PC-9 (cell line): ENCODE data around the gene ABL1.

Source experiments
- EZH2 ChIP-seq: fragments of 200-600 bp; sonication (generic); IDR thresholded peaks from 2 replicates; pipeline ENCODE4 v1.8.0; 2017; ENCODE audit warnings: antibody characterized with exemption, low read depth
- TF ChIP-seq, protein P1 (sequence below): fragments of 200-600 bp; sonication (generic); conservative IDR thresholded peaks from 2 replicates; pipeline ENCODE4 v1.6.1; 2017; ENCODE audit warnings: mixed run types, antibody characterized with exemption, mild to moderate bottlenecking, moderate library complexity

DNA sequence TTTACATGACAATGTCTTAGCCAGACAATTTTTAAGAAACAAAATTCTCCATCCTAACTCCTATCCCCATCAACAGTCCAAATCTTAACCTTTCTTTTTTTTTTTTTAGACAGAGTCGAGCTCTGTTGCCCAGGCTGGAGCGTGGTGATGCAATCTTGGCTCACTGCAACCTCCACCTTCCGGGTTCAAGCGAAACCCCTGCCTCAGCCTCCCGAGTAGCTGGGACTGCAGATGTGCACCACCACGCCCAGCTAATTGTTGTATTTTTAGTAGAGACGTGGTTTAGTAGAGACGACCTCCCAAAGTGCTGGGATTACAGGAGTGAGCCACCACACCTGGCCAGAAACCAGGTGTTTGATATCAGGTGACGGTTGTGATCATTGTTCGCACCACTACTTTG lies 10.2 kb downstream of the ABL1 start:
- TF ChIP-seq, protein P1, sequence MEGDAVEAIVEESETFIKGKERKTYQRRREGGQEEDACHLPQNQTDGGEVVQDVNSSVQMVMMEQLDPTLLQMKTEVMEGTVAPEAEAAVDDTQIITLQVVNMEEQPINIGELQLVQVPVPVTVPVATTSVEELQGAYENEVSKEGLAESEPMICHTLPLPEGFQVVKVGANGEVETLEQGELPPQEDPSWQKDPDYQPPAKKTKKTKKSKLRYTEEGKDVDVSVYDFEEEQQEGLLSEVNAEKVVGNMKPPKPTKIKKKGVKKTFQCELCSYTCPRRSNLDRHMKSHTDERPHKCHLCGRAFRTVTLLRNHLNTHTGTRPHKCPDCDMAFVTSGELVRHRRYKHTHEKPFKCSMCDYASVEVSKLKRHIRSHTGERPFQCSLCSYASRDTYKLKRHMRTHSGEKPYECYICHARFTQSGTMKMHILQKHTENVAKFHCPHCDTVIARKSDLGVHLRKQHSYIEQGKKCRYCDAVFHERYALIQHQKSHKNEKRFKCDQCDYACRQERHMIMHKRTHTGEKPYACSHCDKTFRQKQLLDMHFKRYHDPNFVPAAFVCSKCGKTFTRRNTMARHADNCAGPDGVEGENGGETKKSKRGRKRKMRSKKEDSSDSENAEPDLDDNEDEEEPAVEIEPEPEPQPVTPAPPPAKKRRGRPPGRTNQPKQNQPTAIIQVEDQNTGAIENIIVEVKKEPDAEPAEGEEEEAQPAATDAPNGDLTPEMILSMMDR, result no peak
- no peak for TF ChIP-seq EZH2
